HepG2 (cell line): ENCODE data around the gene PEX5L.

Experiments used
- CBX1 ChIP-seq: IDR thresholded peaks from one replicate; pipeline ENCODE4 v1.6.1; 2016; ENCODE audit warnings: antibody characterized with exemption, low read depth
- NR2C2 ChIP-seq: sonication (generic); formaldehyde crosslinking; IDR thresholded peaks from 2 replicates; pipeline ENCODE4 v1.4.0; 2020; ENCODE audit warnings: missing genetic modification reagents, mild to moderate bottlenecking, moderate library complexity, borderline replicate concordance
- ZNF598 ChIP-seq: sonication (generic); formaldehyde crosslinking; IDR thresholded peaks from 2 replicates; pipeline ENCODE4 v1.5.1; 2020; ENCODE audit warnings: mild to moderate bottlenecking, missing genetic modification reagents, borderline replicate concordance

- TF ChIP-seq CBX1 (no peak), ZNF598 (no peak), NR2C2 (CRISPR knock-in tag) (no peak)
Observed at GRCh38 chr3:180036671-180037455, at the start of gene PEX5L.
